HCT116 (cell line): ENCODE data around the gene PRRC2A. TPM values are rescaled to one million over a fixed set of nuclear protein-coding genes. Genes with fewer than 3 reads are reported as not detected.

ENCODE experiments used
- ATAC-seq: fragments of 200-7000 bp; cut with Tn5 transposase; 2 replicates; pipeline ENCODE4 v1.9.1; 2020; ENCODE audit warnings: mild to moderate bottlenecking, moderate library complexity
- BruUV-seq: library from RNA; stranded (reverse); fragments of 400-500 nt; replicated peaks from 2 replicates; lab custom pipeline; 2021; lab: Mats Ljungman, UMichigan
- CTCF ChIA-PET: fragments of 300-600 bp; sonication (Branson Sonifier 250); formaldehyde crosslinking; loops from one replicate; lab custom pipeline; 2021; ENCODE audit warnings: antibody characterized with exemption; lab: Charles Lee
- POLR2A ChIA-PET: fragments of 300-600, 350-600 bp; sonication (Branson Sonifier 250); formaldehyde crosslinking; loops from one replicate; lab custom pipeline; 2021; ENCODE audit warnings: antibody characterized with exemption; lab: Charles Lee
- RAD21 ChIA-PET, 2 experiments: fragments of 300-600 bp; sonication (Branson Sonifier 250); formaldehyde crosslinking; loops; one replicate each; lab custom pipeline; 2023; ENCODE audit warnings: low total read pairs in 2 of 2; ENCODE audit not compliant: uncharacterized antibody in 2 of 2, unreplicated experiment in 2 of 2, low non-redundant PET in 1 of 2; lab: Charles Lee
- DNase-seq: peaks from one replicate; pipeline ENCODE4 v3.0.0-alpha.2; 2010; ENCODE audit warnings: low read depth, low spot score
- H2AFZ ChIP-seq: fragments of 200-600 bp; shearing (Covaris generic), sonication (generic); 2 replicates; pipeline ENCODE4 v1.6.1; 2017; ENCODE audit warnings: low read depth, mixed run types, mixed read lengths, antibody characterized with exemption, low read length; ENCODE audit not compliant: poor library complexity, severe bottlenecking
- H3K27ac ChIP-seq: 2 replicates; pipeline ENCODE4 v1.5.1; 2012; ENCODE audit warnings: low read depth, low read length
- H3K27me3 ChIP-seq: fragments of 200-600 bp; sonication (generic); 2 replicates; pipeline ENCODE4 v1.6.1; 2016; ENCODE audit warnings: mixed run types, low read length, mixed read lengths; ENCODE audit not compliant: insufficient read depth
- H3K36me3 ChIP-seq, 2 experiments: fragments of 200-500 bp in 1 of 2; fragments of 200-600 bp in 1 of 2; sonication (Bioruptor generic) in 1 of 2; sonication (generic) in 1 of 2; 2 replicates each; pipeline versions ENCODE4 v1.5.1 to v1.6.1; 2014 to 2016; ENCODE audit warnings: low read length in 2 of 2, inconsistent platforms in 1 of 2, mixed read lengths in 1 of 2, mixed run types in 1 of 2; ENCODE audit not compliant: insufficient read depth in 2 of 2, control insufficient read depth in 1 of 2
- H3K4me1 ChIP-seq, 2 experiments: fragments of 200-600 bp in 1 of 2; sonication (generic) in 1 of 2; 2 replicates each; pipeline versions ENCODE4 v1.5.1 to v1.6.1; 2012 to 2017; ENCODE audit warnings: low read length in 2 of 2, inconsistent platforms in 1 of 2, mild to moderate bottlenecking in 1 of 2, mixed read lengths in 1 of 2, mixed run types in 1 of 2, moderate library complexity in 1 of 2; ENCODE audit not compliant: insufficient read depth in 2 of 2, control insufficient read depth in 1 of 2
- H3K4me2 ChIP-seq: fragments of 200-600 bp; sonication (generic); 2 replicates; pipeline ENCODE4 v1.6.1; 2017; ENCODE audit warnings: mixed run types, low read length, mixed read lengths
- H3K4me3 ChIP-seq, 2 experiments: fragments of 200-600 bp in 1 of 2; sonication (generic) in 1 of 2; replicated peaks in 1 of 2; 2 replicates each; pipeline ENCODE4 v1.5.1; 2011 to 2016; ENCODE audit warnings: low read length in 2 of 2, control low read depth in 1 of 2, low read depth in 1 of 2, mild to moderate bottlenecking in 1 of 2, mixed read lengths in 1 of 2, mixed run types in 1 of 2
- H3K79me2 ChIP-seq: fragments of 200-600 bp; sonication (generic); 2 replicates; pipeline ENCODE4 v1.6.1; 2017; ENCODE audit warnings: mild to moderate bottlenecking, mixed run types, low read length, moderate library complexity, mixed read lengths; ENCODE audit not compliant: insufficient read depth
- H3K9ac ChIP-seq: fragments of 200-600 bp; sonication (generic); 2 replicates; pipeline ENCODE4 v1.6.1; 2016; ENCODE audit warnings: low read length, mixed read lengths
- H3K9me2 ChIP-seq: fragments of 200-600 bp; sonication (generic), shearing (Covaris generic); 2 replicates; pipeline ENCODE4 v1.6.1; 2017; ENCODE audit warnings: mixed run types, mild to moderate bottlenecking, moderate library complexity; ENCODE audit not compliant: insufficient read depth
- H3K9me3 ChIP-seq, 2 experiments: fragments of 200-500 bp in 1 of 2; fragments of 200-600 bp in 1 of 2; sonication (Bioruptor generic) in 1 of 2; sonication (generic) in 1 of 2; 2 replicates each; pipeline ENCODE4 v1.6.1; 2014 to 2017; ENCODE audit warnings: low read length in 2 of 2, mixed read lengths in 2 of 2, inconsistent platforms in 1 of 2, low read depth in 1 of 2, mild to moderate bottlenecking in 1 of 2, mixed run types in 1 of 2, moderate library complexity in 1 of 2; ENCODE audit not compliant: control insufficient read depth in 1 of 2, insufficient read depth in 1 of 2
- H4K20me1 ChIP-seq: fragments of 200-600 bp; sonication (generic), shearing (Covaris generic); 2 replicates; pipeline ENCODE4 v1.6.1; 2017; ENCODE audit warnings: mixed run types, mild to moderate bottlenecking, moderate library complexity; ENCODE audit not compliant: insufficient read depth
- ATF3 ChIP-seq: IDR thresholded peaks from 2 replicates; pipeline ENCODE4 v1.6.1; 2012
- CEBPB ChIP-seq: IDR thresholded peaks from 2 replicates; pipeline ENCODE4 v1.6.1; 2012; ENCODE audit warnings: low read depth
- EGR1 ChIP-seq: IDR thresholded peaks from 2 replicates; pipeline ENCODE4 v1.6.1; 2012; ENCODE audit warnings: low read depth
- EZH2 ChIP-seq: fragments of 200-600 bp; sonication (generic); IDR thresholded peaks from 2 replicates; pipeline ENCODE4 v1.6.1; 2017; ENCODE audit warnings: antibody characterized with exemption, mixed run types
- EZH2phosphoT487 ChIP-seq: fragments of 200-600 bp; IDR thresholded peaks from 2 replicates; pipeline ENCODE4 v1.6.1; 2018; ENCODE audit warnings: antibody characterized with exemption, borderline replicate concordance
- FOSL1 ChIP-seq: IDR thresholded peaks from 2 replicates; pipeline ENCODE4 v1.6.1; 2012; ENCODE audit warnings: low read depth
- JUND ChIP-seq: IDR thresholded peaks from 2 replicates; pipeline ENCODE4 v1.6.1; 2012
- MAX ChIP-seq: IDR thresholded peaks from 2 replicates; pipeline ENCODE4 v1.6.1; 2012
- POLR2A ChIP-seq: IDR thresholded peaks from 2 replicates; pipeline ENCODE4 v1.7.0; 2011; ENCODE audit warnings: borderline replicate concordance; ENCODE audit not compliant: insufficient read depth, insufficient read length; ENCODE audit errors: extremely low read depth
- POLR2AphosphoS5 ChIP-seq: IDR thresholded peaks from 2 replicates; pipeline ENCODE4 v1.6.1; 2011; ENCODE audit warnings: mild to moderate bottlenecking, low read depth, low read length, moderate library complexity
- RAD21 ChIP-seq: IDR thresholded peaks from 2 replicates; pipeline ENCODE4 v1.6.1; 2012; ENCODE audit warnings: low read depth, mild to moderate bottlenecking
- SIN3A ChIP-seq: IDR thresholded peaks from 2 replicates; pipeline ENCODE4 v1.6.1; 2012; ENCODE audit warnings: low read depth
- SRF ChIP-seq: IDR thresholded peaks from 2 replicates; pipeline ENCODE4 v1.6.1; 2012; ENCODE audit warnings: low read depth
- TCF7L2 ChIP-seq: IDR thresholded peaks from 2 replicates; pipeline ENCODE4 v1.7.0; 2011; ENCODE audit warnings: borderline replicate concordance, inconsistent platforms; ENCODE audit not compliant: insufficient read depth, insufficient read length; ENCODE audit errors: extremely low read depth
- YY1 ChIP-seq: IDR thresholded peaks from 2 replicates; pipeline ENCODE4 v1.6.1; 2011; ENCODE audit warnings: low read length, low read depth, moderate library complexity, mild to moderate bottlenecking; ENCODE audit not compliant: insufficient replicate concordance; ENCODE audit errors: extremely low read depth
- ZFX ChIP-seq: fragments of 450-650 bp; IDR thresholded peaks from 2 replicates; pipeline ENCODE4 v1.6.1; 2017
- ZNF274 ChIP-seq: fragments of 200-500 bp; sonication (Bioruptor generic); IDR thresholded peaks from 2 replicates; pipeline ENCODE4 v1.6.1; 2014; ENCODE audit warnings: mild to moderate bottlenecking, low read depth, low read length, inconsistent platforms
- intact Hi-C: fragments of 100-400 bp; cut with micrococcal nuclease; formaldehyde crosslinking; loops from 2 replicates; pipeline ENCODE4 v1.10.0; 2022
- total RNA-seq: library from RNA; stranded (reverse); gene quantifications from one replicate; pipeline ENCODE4 v1.2.1, GENCODE V29; 2021; ENCODE audit not compliant: unreplicated experiment
- TF ChIP-seq, protein P1 (sequence below): IDR thresholded peaks from 2 replicates; pipeline ENCODE4 v1.6.1; 2012; ENCODE audit warnings: low read depth
- TF ChIP-seq, protein P2 (sequence below): IDR thresholded peaks from 2 replicates; pipeline ENCODE4 v1.6.1; 2011; ENCODE audit warnings: mild to moderate bottlenecking, low read length, moderate library complexity; ENCODE audit not compliant: insufficient replicate concordance; ENCODE audit errors: extremely low read depth

Gene PRRC2A
- total RNA-seq, 1 experiment from 2014 or later: 250 TPM

DNA sequence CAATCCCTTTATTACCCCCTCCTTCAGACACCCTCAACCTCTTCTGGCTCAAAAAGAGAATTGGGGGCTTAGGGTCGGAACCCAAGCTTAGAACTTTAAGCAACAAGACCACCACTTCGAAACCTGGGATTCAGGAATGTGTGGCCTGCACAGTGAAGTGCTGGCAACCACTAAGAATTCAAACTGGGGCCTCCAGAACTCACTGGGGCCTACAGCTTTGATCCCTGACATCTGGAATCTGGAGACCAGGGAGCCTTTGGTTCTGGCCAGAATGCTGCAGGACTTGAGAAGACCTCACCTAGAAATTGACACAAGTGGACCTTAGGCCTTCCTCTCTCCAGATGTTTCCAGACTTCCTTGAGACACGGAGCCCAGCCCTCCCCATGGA lies 42.9 kb upstream of the PRRC2A start:
- POLR2A ChIA-PET: no interaction called here
- BruUV-seq: no TSS peak
- no peak overlapping the region for H3K27ac ChIP-seq

More for the DNA sequence above, 42.9 kb upstream of the PRRC2A start:
- no peak overlapping the region for H3K9ac ChIP-seq
- H3K9me2 ChIP-seq: no peaks in the 10 kb centered on the region
- no peaks in the 10 kb centered on the region for H3K9me3 ChIP-seq
- ATAC-seq (no peak), DNase-seq (no peak)
- intact Hi-C loops: no loop called here
- peaks cover 4 to 18% of the 10 kb centered on the region in 2 experiments; a peak in 2 of 4 replicates for H3K4me1 ChIP-seq
- no peaks in the 10 kb centered on the region for H4K20me1 ChIP-seq
- CTCF ChIA-PET: no interaction called here
- no peak overlapping the region for H3K4me2 ChIP-seq
- H3K79me2 ChIP-seq: no peaks in the 10 kb centered on the region
- no peaks in the 10 kb centered on the region for H3K27me3 ChIP-seq
- H3K36me3 ChIP-seq: no peaks in the 10 kb centered on the region
- TF ChIP-seq TCF7L2: no peak
- TF ChIP-seq RAD21: no peak
- no peak for TF ChIP-seq JUND
- TF ChIP-seq EGR1: no peak
- TF ChIP-seq YY1: no peak
- TF ChIP-seq FOSL1: no peak
- no peak for TF ChIP-seq CEBPB
- no peak for TF ChIP-seq ZNF274
- no peak for TF ChIP-seq EZH2
- TF ChIP-seq, protein P1, sequence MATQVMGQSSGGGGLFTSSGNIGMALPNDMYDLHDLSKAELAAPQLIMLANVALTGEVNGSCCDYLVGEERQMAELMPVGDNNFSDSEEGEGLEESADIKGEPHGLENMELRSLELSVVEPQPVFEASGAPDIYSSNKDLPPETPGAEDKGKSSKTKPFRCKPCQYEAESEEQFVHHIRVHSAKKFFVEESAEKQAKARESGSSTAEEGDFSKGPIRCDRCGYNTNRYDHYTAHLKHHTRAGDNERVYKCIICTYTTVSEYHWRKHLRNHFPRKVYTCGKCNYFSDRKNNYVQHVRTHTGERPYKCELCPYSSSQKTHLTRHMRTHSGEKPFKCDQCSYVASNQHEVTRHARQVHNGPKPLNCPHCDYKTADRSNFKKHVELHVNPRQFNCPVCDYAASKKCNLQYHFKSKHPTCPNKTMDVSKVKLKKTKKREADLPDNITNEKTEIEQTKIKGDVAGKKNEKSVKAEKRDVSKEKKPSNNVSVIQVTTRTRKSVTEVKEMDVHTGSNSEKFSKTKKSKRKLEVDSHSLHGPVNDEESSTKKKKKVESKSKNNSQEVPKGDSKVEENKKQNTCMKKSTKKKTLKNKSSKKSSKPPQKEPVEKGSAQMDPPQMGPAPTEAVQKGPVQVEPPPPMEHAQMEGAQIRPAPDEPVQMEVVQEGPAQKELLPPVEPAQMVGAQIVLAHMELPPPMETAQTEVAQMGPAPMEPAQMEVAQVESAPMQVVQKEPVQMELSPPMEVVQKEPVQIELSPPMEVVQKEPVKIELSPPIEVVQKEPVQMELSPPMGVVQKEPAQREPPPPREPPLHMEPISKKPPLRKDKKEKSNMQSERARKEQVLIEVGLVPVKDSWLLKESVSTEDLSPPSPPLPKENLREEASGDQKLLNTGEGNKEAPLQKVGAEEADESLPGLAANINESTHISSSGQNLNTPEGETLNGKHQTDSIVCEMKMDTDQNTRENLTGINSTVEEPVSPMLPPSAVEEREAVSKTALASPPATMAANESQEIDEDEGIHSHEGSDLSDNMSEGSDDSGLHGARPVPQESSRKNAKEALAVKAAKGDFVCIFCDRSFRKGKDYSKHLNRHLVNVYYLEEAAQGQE: no peak
- TF ChIP-seq POLR2A: no peak
- TF ChIP-seq SIN3A: no peak
- no peak for TF ChIP-seq POLR2AphosphoS5
- TF ChIP-seq MAX: no peak
- TF ChIP-seq ZFX: no peak
- no peak for TF ChIP-seq SRF
- TF ChIP-seq EZH2phosphoT487: no peak
- TF ChIP-seq, protein P2, sequence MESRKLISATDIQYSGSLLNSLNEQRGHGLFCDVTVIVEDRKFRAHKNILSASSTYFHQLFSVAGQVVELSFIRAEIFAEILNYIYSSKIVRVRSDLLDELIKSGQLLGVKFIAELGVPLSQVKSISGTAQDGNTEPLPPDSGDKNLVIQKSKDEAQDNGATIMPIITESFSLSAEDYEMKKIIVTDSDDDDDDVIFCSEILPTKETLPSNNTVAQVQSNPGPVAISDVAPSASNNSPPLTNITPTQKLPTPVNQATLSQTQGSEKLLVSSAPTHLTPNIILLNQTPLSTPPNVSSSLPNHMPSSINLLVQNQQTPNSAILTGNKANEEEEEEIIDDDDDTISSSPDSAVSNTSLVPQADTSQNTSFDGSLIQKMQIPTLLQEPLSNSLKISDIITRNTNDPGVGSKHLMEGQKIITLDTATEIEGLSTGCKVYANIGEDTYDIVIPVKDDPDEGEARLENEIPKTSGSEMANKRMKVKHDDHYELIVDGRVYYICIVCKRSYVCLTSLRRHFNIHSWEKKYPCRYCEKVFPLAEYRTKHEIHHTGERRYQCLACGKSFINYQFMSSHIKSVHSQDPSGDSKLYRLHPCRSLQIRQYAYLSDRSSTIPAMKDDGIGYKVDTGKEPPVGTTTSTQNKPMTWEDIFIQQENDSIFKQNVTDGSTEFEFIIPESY: no peak
- TF ChIP-seq ATF3: no peak
- H2AFZ ChIP-seq: no peak overlapping the region
- RAD21 ChIA-PET: no interaction called here
- H3K4me3 ChIP-seq: no peak overlapping the region
